Measurements from ENCODE around the gene OXT. TPM values are rescaled to one million over a fixed set of nuclear protein-coding genes. Genes with fewer than 3 reads are reported as not detected.
"Not testable (repeated sequence)": the region's sequence is repeated elsewhere in the genome, so short reads cannot be mapped to it uniquely, and the experiment has no call there.

Gene OXT
- total and polyA plus RNA-seq, 2 of the 8 experiments (the other 6 are each of a cell fraction or from before 2014, with no cell fraction given), result not detected

GRCh38 chr20:3073251-3073643 is 1.8 kb downstream of the OXT start:
- H2BK15ac ChIP-seq (ENCODE audit: low read length); H3K27ac ChIP-seq (ENCODE audit: low read depth, low read length); H3K4me1 ChIP-seq (replicated peaks in 1 of 4; ENCODE audit: control insufficient read depth in 3 of 4, insufficient read depth in 4 of 4, low read length in 3 of 4); H3K79me2 ChIP-seq (ENCODE audit: control insufficient read depth in 1 of 2, insufficient read depth in 2 of 2, low read length in 2 of 2); H4K91ac ChIP-seq (replicated peaks; ENCODE audit: insufficient read length, low read length); H3K4me3 ChIP-seq (ENCODE audit: extremely low read depth in 1 of 4, insufficient read depth in 2 of 4, low read depth in 3 of 4, low read length in 4 of 4); H3K9ac ChIP-seq (replicated peaks in 1 of 4; ENCODE audit: extremely low read depth in 1 of 4, low read depth in 3 of 4, low read length in 3 of 4); H3K23ac ChIP-seq (ENCODE audit: insufficient read length); FAIRE-seq; H3K36me3 ChIP-seq (ENCODE audit: control insufficient read depth in 2 of 4, insufficient read depth in 4 of 4, low read length in 3 of 4); H3K4me2 ChIP-seq (ENCODE audit: insufficient read depth in 1 of 2, low read depth in 2 of 2, low read length in 2 of 2); H4K8ac ChIP-seq (ENCODE audit: extremely low read depth, insufficient read depth, low read length); H2AK5ac ChIP-seq (ENCODE audit: low read depth, low read length); H2BK20ac ChIP-seq (ENCODE audit: low read length); DNase-seq (ENCODE audit: low read depth in 1 of 2, low spot score in 2 of 2); H3K9me3 ChIP-seq (ENCODE audit: insufficient read depth in 2 of 2, low read depth in 1 of 2, low read length in 1 of 2); H3K79me1 ChIP-seq (ENCODE audit: low read depth, low read length); H2AFZ ChIP-seq (ENCODE audit: low read length); H2BK120ac ChIP-seq (replicated peaks; ENCODE audit: low read depth, low read length); H3K23me2 ChIP-seq (ENCODE audit: low read depth, low read length); H3K18ac ChIP-seq (ENCODE audit: extremely low read depth, low read length); H3K56ac ChIP-seq (replicated peaks; ENCODE audit: insufficient read length, low read depth, low read length); H2BK12ac ChIP-seq (ENCODE audit: low read depth, low read length); H3K14ac ChIP-seq (ENCODE audit: insufficient read length); H3K4ac ChIP-seq (replicated peaks; ENCODE audit: insufficient read length, low read depth, low read length); H4K5ac ChIP-seq (ENCODE audit: insufficient read length, low read depth, low read length); H4K20me1 ChIP-seq (replicated peaks in 1 of 2; ENCODE audit: control insufficient read depth in 1 of 2, insufficient read depth in 2 of 2, low read length in 2 of 2); H2BK5ac ChIP-seq (ENCODE audit: low read depth, low read length): not testable (repeated sequence)
- WGBS, 2 experiments (ENCODE audit: extremely low coverage in 1 of 2, insufficient coverage in 1 of 2, insufficient read length in 1 of 2, insufficient replicate concordance in 2 of 2, low coverage in 1 of 2, low lambda C conversion rate in 2 of 2, missing lambda C conversion rate in 1 of 2), result 82% methylated on average over 8 of the region's 8 CpGs; no CpG with 5 or more reads in 1 of the 2 experiments
- ChIA-PET POLR2A (ENCODE audit: partially characterized antibody) (interaction anchor here (1.0 to 1.8 kb wide), 4 partner anchors 10 to 127 kb away, joined by 3 to 6 read pairs (median 5); no protein-coding TSS in a partner anchor), CTCF (ENCODE audit: partially characterized antibody) (interaction anchor here (1.6 to 3.2 kb wide), 5 partner anchors 15 to 32 kb away, joined by 5 to 8 read pairs (median 7); no protein-coding TSS in a partner anchor)
- H3K27me3 ChIP-seq (replicated peaks in 1 of 4; ENCODE audit: control insufficient read depth in 3 of 4, extremely low read depth in 1 of 4, insufficient read depth in 3 of 4, low read length in 3 of 4), result peaks cover 11 to 30% (median 27%) of the 10 kb centered on the region in 4 experiments

Data from H1 (cell line).